ENCODE data around the gene PRR11. TPM values are rescaled to one million over a fixed set of nuclear protein-coding genes. Genes with fewer than 3 reads are reported as not detected.

Gene PRR11
- total and polyA plus RNA-seq, 2 experiments from 2014 or later, result 5.9 to 15.0 TPM

DNA sequence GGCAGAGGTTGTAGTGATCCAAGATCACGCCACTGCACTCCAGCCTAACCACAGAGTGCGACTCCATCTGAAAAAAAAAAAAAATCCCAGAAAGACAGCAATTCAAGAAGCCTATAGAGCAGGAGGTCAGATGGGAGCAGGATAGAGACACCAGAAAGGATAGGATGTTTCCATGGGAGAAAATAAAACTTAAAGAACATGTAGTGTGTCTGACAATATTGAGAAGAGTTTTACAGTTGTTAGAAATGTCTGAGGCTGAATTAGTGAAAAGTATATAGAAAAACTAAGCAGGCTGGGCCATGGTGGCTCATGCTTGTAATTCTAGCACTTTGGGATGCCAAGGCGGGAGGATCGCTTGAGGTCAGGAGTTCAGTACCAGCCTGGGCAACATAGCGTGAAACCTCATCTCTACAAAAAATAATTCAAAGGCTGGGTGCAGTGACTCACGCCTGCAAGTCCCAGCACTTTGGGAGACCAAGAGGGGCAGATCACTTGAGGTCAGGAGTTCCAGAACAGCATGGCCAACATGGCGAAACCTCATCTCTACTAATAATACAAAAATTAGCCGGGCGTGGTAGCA lies 33.6 kb upstream of the PRR11 start:
- 98% methylated on average over 9 of the region's 9 CpGs for WGBS, 2 experiments (ENCODE audit: low coverage in 1 of 2, low lambda C conversion rate in 2 of 2, missing lambda C conversion rate in 2 of 2)
- H3K36me3 ChIP-seq (ENCODE audit: low read depth), result peaks cover 6% of the 10 kb centered on the region
- H3K27me3 ChIP-seq (replicated peaks; ENCODE audit: insufficient read depth), result no peaks in the 10 kb centered on the region
- no peaks in the 10 kb centered on the region for H4K20me1 ChIP-seq (ENCODE audit: insufficient read depth)
- peaks cover 47% of the 10 kb centered on the region for H3K79me2 ChIP-seq (ENCODE audit: insufficient read depth)
- no peak overlapping the region for H3K9ac ChIP-seq
- no peak for DNase-seq
- H3F3A ChIP-seq (ENCODE audit: insufficient read depth), result no peaks in the 10 kb centered on the region; the same call in 1 of the 2 replicates
- no peaks in the 10 kb centered on the region for H3K9me2 ChIP-seq (ENCODE audit: insufficient read depth)
- in situ Hi-C loops (cut with MboI), result no loop called here
- H3K4me2 ChIP-seq (ENCODE audit: unreplicated experiment), result no peak overlapping the region
- no peak overlapping the region for H2AFZ ChIP-seq
- H3K27ac ChIP-seq, result no peak overlapping the region
- TF ChIP-seq EZH2phosphoT487 (IDR thresholded peaks at IDR 0.05; ENCODE audit: insufficient read depth, low read depth) (no peak), EZH2 (IDR thresholded peaks at IDR 0.05; ENCODE audit: insufficient read depth, poor library complexity, severe bottlenecking) (no peak)
- H3K9me3 ChIP-seq (ENCODE audit: low read depth), result no peaks in the 10 kb centered on the region
- no peak overlapping the region for H3K4me3 ChIP-seq
- no peaks in the 10 kb centered on the region for H3K4me1 ChIP-seq (ENCODE audit: insufficient read depth)

DNA sequence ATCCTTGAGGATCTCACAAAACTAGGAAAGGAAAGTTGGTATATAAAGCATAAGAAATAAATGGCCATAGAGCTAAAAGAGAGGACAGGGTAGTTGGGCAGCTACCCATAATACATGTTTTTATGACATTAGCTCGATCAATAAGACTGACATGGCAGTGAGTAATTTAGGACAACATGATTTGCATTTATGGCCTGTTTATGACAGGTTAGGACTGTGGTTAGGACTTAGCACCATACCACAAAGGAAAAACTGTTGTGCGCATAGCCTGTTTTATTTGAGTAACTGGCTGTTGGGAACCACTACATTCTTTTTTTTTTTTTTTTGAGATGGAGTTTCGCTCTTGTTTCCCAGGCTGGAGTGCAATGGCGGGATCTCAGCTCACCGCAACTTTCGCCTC lies 30.9 kb upstream of the PRR11 start:
- no peak for DNase-seq
- Histone ChIP-seq H2AFZ (no peak overlapping the region), H3K4me1 (ENCODE audit: insufficient read depth) (no peaks in the 10 kb centered on the region), H3K27me3 (replicated peaks; ENCODE audit: insufficient read depth) (no peaks in the 10 kb centered on the region), H3K9me2 (ENCODE audit: insufficient read depth) (no peaks in the 10 kb centered on the region), H3K9me3 (ENCODE audit: low read depth) (no peaks in the 10 kb centered on the region), H3K9ac (no peak overlapping the region), H3F3A (ENCODE audit: insufficient read depth) (no peaks in the 10 kb centered on the region; the same call in 1 of the 2 replicates), H3K27ac (no peak overlapping the region), H3K4me3 (no peak overlapping the region), H3K36me3 (ENCODE audit: low read depth) (peaks cover 6% of the 10 kb centered on the region), H3K79me2 (ENCODE audit: insufficient read depth) (peaks cover 38% of the 10 kb centered on the region), H3K4me2 (ENCODE audit: unreplicated experiment) (no peak overlapping the region), H4K20me1 (ENCODE audit: insufficient read depth) (no peaks in the 10 kb centered on the region)
- in situ Hi-C loops (cut with MboI), result no loop called here
- TF ChIP-seq EZH2 (IDR thresholded peaks at IDR 0.05; ENCODE audit: insufficient read depth, poor library complexity, severe bottlenecking) (no peak), EZH2phosphoT487 (IDR thresholded peaks at IDR 0.05; ENCODE audit: insufficient read depth, low read depth) (no peak)
- WGBS, 2 experiments (ENCODE audit: low coverage in 1 of 2, low lambda C conversion rate in 2 of 2, missing lambda C conversion rate in 2 of 2), result 98% methylated on average over 6 of the region's 6 CpGs

DNA sequence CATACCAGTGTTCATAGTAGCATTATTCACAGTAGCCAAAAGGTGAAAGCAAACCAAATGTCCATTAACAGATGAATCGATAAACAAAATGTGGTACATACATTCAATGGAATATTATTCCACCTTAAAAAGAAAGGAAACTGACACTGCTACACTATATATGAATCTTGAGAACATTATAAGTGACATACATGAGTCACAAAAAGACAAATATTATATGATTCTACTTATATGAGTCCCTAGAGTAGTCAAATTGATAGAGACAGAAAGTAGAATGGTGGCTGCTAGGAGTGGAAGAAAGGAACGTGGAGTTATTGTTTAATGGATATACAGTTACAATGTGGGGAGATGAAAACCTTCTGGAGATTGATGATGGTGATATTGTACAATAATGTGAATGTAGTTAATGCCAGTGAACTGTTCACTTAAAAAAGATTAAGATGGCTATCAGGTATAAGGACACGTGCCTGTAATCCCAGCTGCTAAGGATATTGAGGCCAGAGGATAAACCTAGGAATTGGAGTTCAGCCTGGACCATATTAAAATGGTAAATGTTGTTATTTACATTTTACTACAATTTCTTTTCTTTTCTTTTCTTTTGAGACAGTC lies 28.6 kb upstream of the PRR11 start:
- H3K79me2 ChIP-seq (ENCODE audit: insufficient read depth), result peaks cover 46% of the 10 kb centered on the region
- 64 to 66% methylated on average over 3 of the region's 3 CpGs for WGBS, 2 experiments (ENCODE audit: low coverage in 1 of 2, low lambda C conversion rate in 2 of 2, missing lambda C conversion rate in 2 of 2)

DNA sequence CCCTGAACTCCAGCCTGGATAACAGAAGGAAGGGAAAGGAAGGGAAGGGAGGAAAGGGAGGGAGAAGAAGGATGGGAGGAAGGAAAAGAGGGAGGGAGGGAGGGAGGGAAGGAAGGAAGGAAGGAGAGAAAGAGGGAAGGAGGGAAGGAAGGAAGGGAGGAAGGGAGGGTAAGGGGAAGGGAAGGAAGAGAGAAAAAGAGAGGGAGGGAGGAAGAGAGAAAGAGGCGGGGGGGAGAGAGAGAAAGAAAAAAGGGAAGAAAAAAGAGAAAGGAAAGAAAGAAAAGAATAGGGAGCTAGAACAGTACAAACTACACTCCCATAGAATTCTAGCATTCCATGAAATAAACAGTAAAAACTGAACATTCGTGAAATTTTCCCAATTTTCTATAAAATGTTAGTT lies 25.7 kb upstream of the PRR11 start:
- in situ Hi-C loops (cut with MboI), result no loop called here
- Histone ChIP-seq H3K4me2 (ENCODE audit: unreplicated experiment) (no peak overlapping the region), H3K36me3 (ENCODE audit: low read depth) (no peaks in the 10 kb centered on the region), H4K20me1 (ENCODE audit: insufficient read depth) (no peaks in the 10 kb centered on the region), H3K79me2 (ENCODE audit: insufficient read depth) (peaks cover 56% of the 10 kb centered on the region), H3K9me3 (ENCODE audit: low read depth) (no peaks in the 10 kb centered on the region), H3F3A (ENCODE audit: insufficient read depth) (no peaks in the 10 kb centered on the region; the same call in 1 of the 2 replicates), H3K27ac (no peak overlapping the region), H3K4me3 (no peak overlapping the region), H3K9ac (no peak overlapping the region), H3K27me3 (replicated peaks; ENCODE audit: insufficient read depth) (no peaks in the 10 kb centered on the region), H3K9me2 (ENCODE audit: insufficient read depth) (no peaks in the 10 kb centered on the region), H2AFZ (no peak overlapping the region), H3K4me1 (ENCODE audit: insufficient read depth) (no peaks in the 10 kb centered on the region)
- TF ChIP-seq EZH2 (IDR thresholded peaks at IDR 0.05; ENCODE audit: insufficient read depth, poor library complexity, severe bottlenecking) (no peak), EZH2phosphoT487 (IDR thresholded peaks at IDR 0.05; ENCODE audit: insufficient read depth, low read depth) (no peak)
- WGBS, 2 experiments (ENCODE audit: low coverage in 1 of 2, low lambda C conversion rate in 2 of 2, missing lambda C conversion rate in 2 of 2), result 0 to 46% methylated on average over 1 to 2 of the region's 2 CpGs
- DNase-seq, result no peak

More for the DNA sequence above, 28.6 kb upstream of the PRR11 start:
- no peak for DNase-seq
- Histone ChIP-seq H3K4me2 (ENCODE audit: unreplicated experiment) (no peak overlapping the region), H4K20me1 (ENCODE audit: insufficient read depth) (no peaks in the 10 kb centered on the region), H2AFZ (no peak overlapping the region), H3K4me3 (no peak overlapping the region), H3K27me3 (replicated peaks; ENCODE audit: insufficient read depth) (no peaks in the 10 kb centered on the region), H3K9ac (no peak overlapping the region), H3K9me3 (ENCODE audit: low read depth) (no peaks in the 10 kb centered on the region), H3K9me2 (ENCODE audit: insufficient read depth) (no peaks in the 10 kb centered on the region), H3K36me3 (ENCODE audit: low read depth) (peaks cover 2% of the 10 kb centered on the region; the same call in 1 of the 2 replicates), H3F3A (ENCODE audit: insufficient read depth) (no peaks in the 10 kb centered on the region; the same call in 1 of the 2 replicates), H3K27ac (no peak overlapping the region), H3K4me1 (ENCODE audit: insufficient read depth) (no peaks in the 10 kb centered on the region)
- TF ChIP-seq EZH2 (IDR thresholded peaks at IDR 0.05; ENCODE audit: insufficient read depth, poor library complexity, severe bottlenecking) (no peak), EZH2phosphoT487 (IDR thresholded peaks at IDR 0.05; ENCODE audit: insufficient read depth, low read depth) (no peak)
- in situ Hi-C loops (cut with MboI), result no loop called here
